ENCODE results near the gene GP1BA. TPM values are rescaled to one million over a fixed set of nuclear protein-coding genes. Genes with fewer than 3 reads are reported as not detected.
"Not testable (repeated sequence)": the region's sequence is repeated elsewhere in the genome, so short reads cannot be mapped to it uniquely, and the experiment has no call there.

Gene GP1BA
- total RNA-seq, 1 experiment from 2014 or later: 0.05 TPM

GRCh38 chr17:4901648-4902344, 30.3 kb upstream of the GP1BA start:
- no peak for DNase-seq (ENCODE audit: low read depth)

- DNase-seq (ENCODE audit: low read depth): no peak
These were observed 29.5 kb upstream of the GP1BA start for GRCh38 chr17:4902540-4902939.

GRCh38 chr17:4903051-4903818, 28.8 kb upstream of the GP1BA start, which contains the start of gene CHRNE:
Gene CHRNE, minus strand, starts transcription at chr17:4903098. Its CDS starts 35 bp downstream, at chr17:4903063.
- DNase-seq (ENCODE audit: low read depth): peak; percentile 70

- DNase-seq (ENCODE audit: low read depth): not testable (repeated sequence)
These were observed 25.4 kb upstream of the GP1BA start for GRCh38 chr17:4906642-4907041.

- peak; percentile 41 for DNase-seq (ENCODE audit: low read depth)
These were observed 23.8 kb upstream of the GP1BA start for GRCh38 chr17:4908301-4908700.

- DNase-seq (ENCODE audit: low read depth): peak; percentile 85
These were observed 23.2 kb upstream of the GP1BA start for GRCh38 chr17:4908711-4909496.

GRCh38 chr17:4913994-4914393, 18.1 kb upstream of the GP1BA start:
- peak; percentile 24 for DNase-seq (ENCODE audit: low read depth)

GRCh38 chr17:4914551-4914950, 17.5 kb upstream of the GP1BA start:
- not testable (repeated sequence) for DNase-seq (ENCODE audit: low read depth)

GRCh38 chr17:4919511-4920047, 12.5 kb upstream of the GP1BA start:
- DNase-seq (ENCODE audit: low read depth): no peak

- no peak for DNase-seq (ENCODE audit: low read depth)
These were observed 11.6 kb upstream of the GP1BA start for GRCh38 chr17:4920351-4921048.

GRCh38 chr17:4921320-4921719, 10.8 kb upstream of the GP1BA start:
- no peak for DNase-seq (ENCODE audit: low read depth)

- DNase-seq (ENCODE audit: low read depth): not testable (repeated sequence)
These were observed 5.3 kb upstream of the GP1BA start for GRCh38 chr17:4926577-4927335.

GRCh38 chr17:4928881-4929280, 3.2 kb upstream of the GP1BA start:
- DNase-seq (ENCODE audit: low read depth): no peak

GRCh38 chr17:4932756-4933155, 679 bp downstream of the GP1BA start:
- no peak for DNase-seq (ENCODE audit: low read depth)

GRCh38 chr17:4933646-4934045, 1.6 kb downstream of the GP1BA start:
- DNase-seq (ENCODE audit: low read depth): no peak

GRCh38 chr17:4934173-4934979, 2.3 kb downstream of the GP1BA start:
- DNase-seq (ENCODE audit: low read depth): peak; percentile 82

- DNase-seq (ENCODE audit: low read depth): no peak
These were observed 3.6 kb downstream of the GP1BA start for GRCh38 chr17:4935650-4936049.

- no peak for DNase-seq (ENCODE audit: low read depth)
These were observed 4.4 kb downstream of the GP1BA start for GRCh38 chr17:4936436-4936835.

GRCh38 chr17:4937553-4937952, 5.5 kb downstream of the GP1BA start:
- no peak for DNase-seq (ENCODE audit: low read depth)

GRCh38 chr17:4938069-4938491, 6.0 kb downstream of the GP1BA start:
- DNase-seq (ENCODE audit: low read depth): no peak
